OCI-LY7 (cell line): ENCODE measurements around the gene ANKRD52. TPM values are rescaled to one million over a fixed set of nuclear protein-coding genes. Genes with fewer than 3 reads are reported as not detected.

Experiments
- BruUV-seq: library from RNA; stranded (reverse); fragments of 400-500 nt; replicated peaks from 2 replicates; lab custom pipeline; 2021; lab: Mats Ljungman, UMichigan
- CTCF ChIA-PET: fragments of 300-600 bp; sonication (Branson Sonifier 250); formaldehyde crosslinking; loops from one replicate; lab custom pipeline; 2022; ENCODE audit warnings: antibody characterized with exemption; ENCODE audit not compliant: unreplicated experiment; lab: Charles Lee
- POLR2A ChIA-PET: fragments of 300-600 bp; sonication (Branson Sonifier 250); formaldehyde crosslinking; loops from one replicate; lab custom pipeline; 2022; ENCODE audit warnings: antibody characterized with exemption; lab: Charles Lee
- DNase-seq: peaks from one replicate; pipeline ENCODE4 v3.0.0-alpha.2; 2015; ENCODE audit warnings: low spot score
- H2AFZ ChIP-seq: fragments of 200-600 bp; sonication (generic), shearing (Covaris generic); 2 replicates; pipeline ENCODE4 v1.6.1; 2014; ENCODE audit warnings: mild to moderate bottlenecking, antibody characterized with exemption, low read length, moderate library complexity
- H3K27ac ChIP-seq: fragments of 200-600 bp; sonication (generic); 2 replicates; pipeline ENCODE4 v1.5.1; 2014; ENCODE audit warnings: mixed run types, low read depth, mild to moderate bottlenecking, moderate library complexity, low read length, inconsistent platforms; ENCODE audit not compliant: poor library complexity, severe bottlenecking
- H3K36me3 ChIP-seq: fragments of 200-600 bp; sonication (generic); 2 replicates; pipeline ENCODE4 v1.6.1; 2014; ENCODE audit warnings: mild to moderate bottlenecking, antibody characterized with exemption, low read length, moderate library complexity, mixed read lengths; ENCODE audit not compliant: insufficient read depth
- H3K4me1 ChIP-seq: fragments of 200-600 bp; sonication (generic); 2 replicates; pipeline ENCODE4 v1.5.1; 2014; ENCODE audit warnings: mild to moderate bottlenecking, low read length; ENCODE audit not compliant: insufficient read depth, poor library complexity, severe bottlenecking
- H3K4me2 ChIP-seq: fragments of 200-600 bp; sonication (generic); 2 replicates; pipeline ENCODE4 v1.6.1; 2014; ENCODE audit warnings: mild to moderate bottlenecking, low read length
- H3K4me3 ChIP-seq: fragments of 200-600 bp; sonication (generic); 2 replicates; pipeline ENCODE4 v1.5.1; 2014; ENCODE audit warnings: mild to moderate bottlenecking, low read depth, low read length; ENCODE audit not compliant: poor library complexity, severe bottlenecking
- H3K79me2 ChIP-seq: fragments of 200-600 bp; sonication (generic); 2 replicates; pipeline ENCODE4 v1.6.1; 2016; ENCODE audit warnings: low read depth, mild to moderate bottlenecking, low read length, moderate library complexity, mixed read lengths; ENCODE audit not compliant: insufficient read depth
- H3K9me2 ChIP-seq: fragments of 200-600 bp; sonication (generic); 2 replicates; pipeline ENCODE4 v1.6.1; 2016; ENCODE audit warnings: mild to moderate bottlenecking, low read length, mixed read lengths; ENCODE audit not compliant: insufficient read depth
- H3K9me3 ChIP-seq: fragments of 200-600 bp; sonication (generic); 2 replicates; pipeline ENCODE4 v1.6.1; 2014; ENCODE audit warnings: mild to moderate bottlenecking, mixed run types, low read length, mixed read lengths
- H4K20me1 ChIP-seq: fragments of 200-600 bp; sonication (generic); 2 replicates; pipeline ENCODE4 v1.6.1; 2014; ENCODE audit warnings: mild to moderate bottlenecking, antibody characterized with exemption, low read length, moderate library complexity, mixed read lengths; ENCODE audit not compliant: insufficient read depth
- EZH2phosphoT487 ChIP-seq: fragments of 200-600 bp; sonication (generic); IDR thresholded peaks from 2 replicates; pipeline ENCODE4 v1.6.1; 2018; ENCODE audit warnings: low read depth, borderline replicate concordance, mild to moderate bottlenecking, mixed run types, antibody characterized with exemption, low read length, moderate library complexity, mixed read lengths
- intact Hi-C: fragments of 100-400 bp; cut with micrococcal nuclease; formaldehyde crosslinking; loops from one replicate; pipeline ENCODE4 v1.10.0; 2022; ENCODE audit not compliant: unreplicated experiment
- total RNA-seq, 2 experiments: library from RNA; depleted of rRNA in 1 of 2; stranded (reverse); fragments of >200 nt in 1 of 2; shearing (Covaris generic) in 1 of 2; gene quantifications; 2 replicates each; pipeline ENCODE4 v1.2.3, GENCODE V29; 2014 to 2022
- TF ChIP-seq, protein P1 (sequence below): fragments of 200-600 bp; sonication (generic); conservative IDR thresholded peaks from 2 replicates; pipeline ENCODE4 v1.5.1; 2014; ENCODE audit warnings: mild to moderate bottlenecking, antibody characterized with exemption, low read length, moderate library complexity, mixed read lengths

Gene ANKRD52
- total RNA-seq, 2 experiments from 2014 or later = 11.7 to 35.0 TPM

- TF ChIP-seq, protein P1, sequence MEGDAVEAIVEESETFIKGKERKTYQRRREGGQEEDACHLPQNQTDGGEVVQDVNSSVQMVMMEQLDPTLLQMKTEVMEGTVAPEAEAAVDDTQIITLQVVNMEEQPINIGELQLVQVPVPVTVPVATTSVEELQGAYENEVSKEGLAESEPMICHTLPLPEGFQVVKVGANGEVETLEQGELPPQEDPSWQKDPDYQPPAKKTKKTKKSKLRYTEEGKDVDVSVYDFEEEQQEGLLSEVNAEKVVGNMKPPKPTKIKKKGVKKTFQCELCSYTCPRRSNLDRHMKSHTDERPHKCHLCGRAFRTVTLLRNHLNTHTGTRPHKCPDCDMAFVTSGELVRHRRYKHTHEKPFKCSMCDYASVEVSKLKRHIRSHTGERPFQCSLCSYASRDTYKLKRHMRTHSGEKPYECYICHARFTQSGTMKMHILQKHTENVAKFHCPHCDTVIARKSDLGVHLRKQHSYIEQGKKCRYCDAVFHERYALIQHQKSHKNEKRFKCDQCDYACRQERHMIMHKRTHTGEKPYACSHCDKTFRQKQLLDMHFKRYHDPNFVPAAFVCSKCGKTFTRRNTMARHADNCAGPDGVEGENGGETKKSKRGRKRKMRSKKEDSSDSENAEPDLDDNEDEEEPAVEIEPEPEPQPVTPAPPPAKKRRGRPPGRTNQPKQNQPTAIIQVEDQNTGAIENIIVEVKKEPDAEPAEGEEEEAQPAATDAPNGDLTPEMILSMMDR = no peak
- no peak for TF ChIP-seq EZH2phosphoT487
- peaks cover 88% of the 10 kb centered on the region for H3K36me3 ChIP-seq
- no peak overlapping the region for H3K27ac ChIP-seq
- no peaks in the 10 kb centered on the region for H3K9me3 ChIP-seq
- no peaks in the 10 kb centered on the region for H3K9me2 ChIP-seq
- H3K79me2 ChIP-seq = no peaks in the 10 kb centered on the region
- H4K20me1 ChIP-seq = no peaks in the 10 kb centered on the region
- no peak for DNase-seq
- ChIA-PET POLR2A (no interaction called here), CTCF (no interaction called here)
- peaks cover 5% of the 10 kb centered on the region for H3K4me1 ChIP-seq
- H3K4me3 ChIP-seq = no peak overlapping the region
- no TSS peak for BruUV-seq
- H3K4me2 ChIP-seq = no peak overlapping the region
- intact Hi-C loops = no loop called here
- H2AFZ ChIP-seq = no peak overlapping the region
These were observed 13.7 kb downstream of the ANKRD52 start for GRCh38 chr12:56244494-56244893.

GRCh38 chr12:56243731-56244181, 14.4 kb downstream of the ANKRD52 start:
- no TSS peak for BruUV-seq
- POLR2A ChIA-PET = no interaction called here

DNA sequence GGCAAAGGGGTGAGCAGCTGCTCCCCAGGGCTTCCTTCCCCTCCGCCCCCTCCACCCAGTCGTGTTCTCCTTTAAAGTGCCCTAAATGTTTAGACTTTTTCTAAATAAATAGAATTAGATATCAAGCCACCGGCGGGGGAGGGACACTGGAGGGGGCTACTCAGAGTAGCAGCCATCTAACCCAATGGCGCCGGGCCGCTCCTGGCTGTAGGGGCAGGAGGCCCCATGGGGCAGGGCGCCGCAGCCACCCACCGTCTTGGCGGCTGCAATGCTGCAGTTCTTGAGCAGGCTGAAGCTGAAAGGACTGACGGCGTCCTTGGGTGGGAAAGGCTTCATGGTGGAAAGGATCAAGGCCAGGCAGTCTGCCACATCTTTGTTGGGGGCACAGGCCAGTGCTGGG, 15.2 kb downstream of the ANKRD52 start:
- CTCF ChIA-PET = no interaction called here

More at GRCh38 chr12:56243731-56244181, 14.4 kb downstream of the ANKRD52 start:
- H2AFZ ChIP-seq = no peak overlapping the region
- H3K4me2 ChIP-seq = no peak overlapping the region
- no peaks in the 10 kb centered on the region for H3K79me2 ChIP-seq
- H3K36me3 ChIP-seq = peaks cover 87% of the 10 kb centered on the region
- H3K27ac ChIP-seq = no peak overlapping the region
- DNase-seq = no peak
- no peak for TF ChIP-seq EZH2phosphoT487
- TF ChIP-seq, protein P1 = no peak
- CTCF ChIA-PET = no interaction called here
- H3K9me2 ChIP-seq = no peaks in the 10 kb centered on the region
- no peaks in the 10 kb centered on the region for H3K9me3 ChIP-seq
- intact Hi-C loops = no loop called here
- no peak overlapping the region for H3K4me3 ChIP-seq
- H4K20me1 ChIP-seq = no peaks in the 10 kb centered on the region
- peaks cover 5% of the 10 kb centered on the region for H3K4me1 ChIP-seq

More for the DNA sequence above, 15.2 kb downstream of the ANKRD52 start:
- intact Hi-C loops = no loop called here
- peaks cover 79% of the 10 kb centered on the region for H3K36me3 ChIP-seq
- no peak for TF ChIP-seq EZH2phosphoT487
- TF ChIP-seq, protein P1 = no peak
- no peak overlapping the region for H3K4me3 ChIP-seq
- H3K9me3 ChIP-seq = no peaks in the 10 kb centered on the region
- H3K27ac ChIP-seq = no peak overlapping the region
- H3K4me1 ChIP-seq = peaks cover 5% of the 10 kb centered on the region
- BruUV-seq = no TSS peak
- no peak overlapping the region for H2AFZ ChIP-seq
- POLR2A ChIA-PET = interaction anchor here (1.3 kb wide), 1 partner anchor 35 kb away, joined by 3 read pairs; no protein-coding TSS in a partner anchor
- H3K79me2 ChIP-seq = no peaks in the 10 kb centered on the region
- no peak for DNase-seq
- no peaks in the 10 kb centered on the region for H4K20me1 ChIP-seq
- H3K4me2 ChIP-seq = no peak overlapping the region
- H3K9me2 ChIP-seq = no peaks in the 10 kb centered on the region
